Large intestine (tissue), 3 donors: Measurements from ENCODE around the gene ZDHHC1. TPM values are rescaled to one million over a fixed set of nuclear protein-coding genes. Genes with fewer than 3 reads are reported as not detected.
"Not testable (repeated sequence)": the region's sequence is repeated elsewhere in the genome, so short reads cannot be mapped to it uniquely, and the experiment has no call there.

Experiments
- DNase-seq, 2 donors: peaks; one replicate each; pipeline versions ENCODE4 v3.0.0 to v3.0.0-alpha.2; 2013
- H3K27ac ChIP-seq: one replicate; pipeline ENCODE4 v1.5.1; 2013; ENCODE audit warnings: low read length
- H3K27me3 ChIP-seq: 2 replicates; pipeline ENCODE4 v1.6.1; 2013; ENCODE audit warnings: low read length; ENCODE audit not compliant: control insufficient read depth, insufficient read depth
- H3K36me3 ChIP-seq: 2 replicates; pipeline ENCODE4 v1.6.1; 2013; ENCODE audit warnings: low read length; ENCODE audit not compliant: control insufficient read depth, insufficient read depth
- H3K4me1 ChIP-seq: one replicate; pipeline ENCODE4 v1.6.1; 2013; ENCODE audit warnings: low read length; ENCODE audit not compliant: control insufficient read depth, insufficient read depth
- H3K4me3 ChIP-seq: one replicate; pipeline ENCODE4 v1.5.1; 2013; ENCODE audit warnings: low read length
- H3K9me3 ChIP-seq: one replicate; pipeline ENCODE4 v1.6.1; 2013; ENCODE audit warnings: mild to moderate bottlenecking, low read depth, low read length, moderate library complexity; ENCODE audit not compliant: control insufficient read depth
- WGBS: methylation state at CpG from one replicate; pipeline ENCODE4 v1.1.5; 2013; ENCODE audit warnings: low lambda C conversion rate; ENCODE audit not compliant: insufficient coverage; 5-methylcytosine and 5-hydroxymethylcytosine counted together
- polyA plus RNA-seq: library from polyadenylated mRNA; unstranded; fragments of 120-200 nt; gene quantifications from one replicate; pipeline ENCODE4 v1.2.1, GENCODE V29; 2013

The ZDHHC1 gene
- polyA plus RNA-seq, 1 donor, result 6.9 TPM

DNA sequence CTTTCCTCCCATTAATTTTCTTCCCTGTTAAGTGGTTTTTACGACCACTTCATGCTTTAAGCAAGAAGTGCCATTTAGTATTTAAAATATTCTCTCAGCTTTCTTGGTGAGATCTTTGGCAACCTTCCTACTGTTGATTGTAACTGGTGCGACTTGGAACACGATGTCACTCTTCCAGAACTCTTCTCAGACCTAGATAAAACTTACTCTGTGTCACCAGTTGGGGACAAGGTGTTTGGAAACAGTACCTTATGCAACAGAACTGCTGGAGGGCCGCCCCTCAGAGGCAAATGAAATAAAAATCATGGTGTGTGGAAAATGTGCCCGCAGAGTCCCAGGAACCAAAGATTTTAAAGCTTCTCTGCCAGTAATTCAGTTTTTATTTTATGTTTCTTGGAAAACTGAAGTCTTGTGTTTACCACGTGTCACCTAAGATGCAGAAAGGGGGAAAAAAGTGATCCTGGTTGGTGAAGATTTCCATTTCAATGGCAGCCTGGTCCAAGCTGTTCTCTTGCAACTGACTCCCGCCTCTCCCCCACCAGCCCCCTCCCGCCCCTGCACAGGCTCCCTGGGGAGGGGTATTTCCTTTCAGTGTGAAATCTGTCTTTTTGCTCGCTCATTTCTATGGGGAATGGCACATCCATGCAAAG is 7.5 kb upstream of the ZDHHC1 start:
- Histone ChIP-seq H3K27me3 (peaks cover 29% of the 10 kb centered on the region), H3K36me3 (no peaks in the 10 kb centered on the region), H3K4me3 (no peak overlapping the region), H3K4me1 (peaks cover 3% of the 10 kb centered on the region), H3K27ac (no peak overlapping the region), H3K9me3 (no peaks in the 10 kb centered on the region)
- WGBS, result 33% methylated on average over 1 of the region's 9 CpGs
- no peak for DNase-seq

DNA sequence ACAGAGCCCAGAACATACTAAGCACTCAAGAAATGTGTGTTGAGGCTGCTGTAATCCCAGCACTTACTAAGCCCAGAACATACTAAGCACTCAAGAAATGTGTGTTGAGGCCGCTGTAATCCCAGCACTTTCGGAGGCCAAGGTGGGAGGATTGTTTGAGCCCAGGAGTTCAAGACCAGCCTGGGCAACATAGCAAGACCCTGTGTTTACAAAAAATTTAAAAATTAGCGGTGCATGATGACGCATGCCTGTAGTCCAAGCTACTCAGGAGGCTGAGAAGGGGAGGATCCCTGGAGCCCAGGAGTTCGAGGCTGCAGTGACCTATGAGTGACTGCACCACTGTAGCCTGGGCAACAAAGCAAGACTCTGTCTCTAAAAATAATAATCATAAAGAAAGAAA is 6.7 kb upstream of the ZDHHC1 start:
- no peak for DNase-seq
- no peak overlapping the region for H3K27ac ChIP-seq
- H3K4me1 ChIP-seq, result peaks cover under 1% of the 10 kb centered on the region
- WGBS, result no CpG with 5 or more reads among the region's 5 CpGs
- no peak overlapping the region for H3K4me3 ChIP-seq
- peaks cover 25% of the 10 kb centered on the region for H3K27me3 ChIP-seq
- no peaks in the 10 kb centered on the region for H3K9me3 ChIP-seq
- no peaks in the 10 kb centered on the region for H3K36me3 ChIP-seq

DNA sequence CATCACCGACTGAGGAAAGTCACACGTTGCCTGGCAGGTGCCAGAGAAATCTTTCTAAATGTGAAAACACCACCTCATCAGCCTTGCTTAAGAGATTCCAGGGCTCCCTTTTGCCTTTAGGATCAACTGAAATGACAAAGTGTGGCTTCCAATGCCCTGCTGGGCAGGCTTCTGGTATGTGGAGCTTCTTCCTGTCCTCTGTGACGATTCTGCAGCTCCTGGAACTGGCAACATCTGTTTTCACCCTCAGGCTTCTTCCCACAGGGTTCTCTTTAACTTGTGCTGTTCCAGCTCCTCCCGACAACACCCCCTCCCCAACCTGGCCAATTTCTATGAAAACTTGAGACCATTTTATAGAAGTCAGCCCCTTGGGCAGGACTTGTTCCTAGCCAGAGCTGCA is 4.8 kb upstream of the ZDHHC1 start:
- H3K9me3 ChIP-seq, result no peaks in the 10 kb centered on the region
- H3K27me3 ChIP-seq, result peaks cover 24% of the 10 kb centered on the region
- no peak for DNase-seq
- H3K27ac ChIP-seq, result no peak overlapping the region
- H3K4me1 ChIP-seq, result peaks cover 10% of the 10 kb centered on the region
- WGBS, result 89% methylated on average over 1 of the region's 4 CpGs
- no peaks in the 10 kb centered on the region for H3K36me3 ChIP-seq
- H3K4me3 ChIP-seq, result no peak overlapping the region

DNA sequence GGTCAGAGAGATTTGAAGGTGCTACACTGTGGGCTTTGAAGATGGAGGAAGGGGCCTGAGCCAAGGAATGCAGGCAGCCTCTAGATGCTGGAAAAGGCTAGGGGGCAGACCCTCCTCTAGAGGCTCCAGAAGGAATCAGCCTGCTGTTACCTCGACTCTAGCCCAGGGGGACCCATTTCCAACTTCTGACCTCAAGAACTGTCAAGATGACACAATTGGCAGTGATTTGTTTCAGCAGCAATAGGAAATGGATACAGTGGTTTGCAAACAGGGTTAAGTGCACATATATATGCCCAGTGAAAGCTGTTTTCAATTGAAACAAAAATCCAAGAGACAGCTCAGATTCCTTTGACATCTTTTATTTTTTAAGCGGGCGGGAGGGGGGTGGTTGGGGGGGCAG is 3.7 kb upstream of the ZDHHC1 start:
- WGBS, result no CpG with 5 or more reads among the region's 3 CpGs
- no peak overlapping the region for H3K4me3 ChIP-seq
- H3K27ac ChIP-seq, result no peak overlapping the region
- H3K9me3 ChIP-seq, result no peaks in the 10 kb centered on the region
- DNase-seq, result no peak
- H3K36me3 ChIP-seq, result no peaks in the 10 kb centered on the region
- peaks cover 13% of the 10 kb centered on the region for H3K27me3 ChIP-seq
- H3K4me1 ChIP-seq, result peaks cover 13% of the 10 kb centered on the region

DNA sequence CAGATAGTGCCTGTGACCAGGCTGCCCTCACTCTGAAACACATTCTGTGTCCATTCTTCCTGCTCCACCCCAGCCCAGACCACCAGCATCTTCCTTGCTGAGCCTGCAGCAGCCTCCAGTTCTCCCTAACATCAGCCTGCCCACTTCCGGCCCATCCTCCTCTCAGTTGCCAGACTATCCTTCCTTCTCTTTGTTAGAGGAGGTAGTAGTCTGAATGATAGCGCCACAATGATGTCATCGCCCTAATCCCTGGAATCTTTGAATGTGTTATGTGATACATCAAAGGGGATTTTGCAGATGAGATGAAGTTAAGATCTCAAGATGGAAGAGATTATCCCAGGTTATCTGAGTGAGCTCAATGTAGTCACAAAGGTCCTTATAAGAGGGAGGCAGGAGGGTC is 3.2 kb upstream of the ZDHHC1 start:
- Histone ChIP-seq H3K9me3 (no peaks in the 10 kb centered on the region), H3K4me3 (no peak overlapping the region), H3K4me1 (peaks cover 13% of the 10 kb centered on the region), H3K27me3 (peaks cover 9% of the 10 kb centered on the region), H3K36me3 (no peaks in the 10 kb centered on the region), H3K27ac (no peak overlapping the region)
- no peak for DNase-seq
- WGBS, result 100% methylated on average over 2 of the region's 3 CpGs

DNA sequence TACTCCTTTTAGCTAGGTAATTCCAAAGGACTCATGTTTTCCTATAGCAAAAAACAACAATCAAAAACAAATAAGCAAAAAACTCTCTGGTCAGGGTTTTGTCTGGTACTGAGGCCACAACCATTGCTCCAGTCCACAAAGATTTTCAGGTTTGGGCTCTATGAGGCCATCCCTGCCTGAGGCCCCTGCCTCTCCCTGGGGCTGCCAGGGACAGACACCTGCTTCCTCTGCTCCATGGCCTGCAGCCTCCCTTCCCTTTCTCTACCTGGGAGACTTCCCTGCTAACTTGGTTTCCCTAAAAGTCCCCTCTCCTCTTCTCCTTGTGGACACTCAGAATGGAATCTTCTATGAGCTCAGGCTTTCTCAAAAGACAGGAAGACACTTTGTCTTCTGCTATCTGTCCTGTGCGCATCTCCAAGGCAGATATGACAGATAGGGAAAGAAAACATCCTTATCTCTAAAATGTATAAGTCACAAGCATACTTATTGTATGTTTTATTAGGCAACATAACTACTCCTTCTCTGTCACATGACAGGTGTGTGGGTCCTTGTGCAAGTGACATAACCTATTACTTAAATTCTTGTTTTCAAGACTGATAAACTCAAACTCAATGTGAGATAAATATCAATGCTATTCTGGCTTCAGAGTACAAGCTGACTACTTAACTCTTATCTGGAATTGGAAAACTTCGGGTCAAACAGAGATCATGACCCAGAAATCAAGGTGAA is 1.2 kb upstream of the ZDHHC1 start:
- no CpG with 5 or more reads among the region's 2 CpGs for WGBS
- no peaks in the 10 kb centered on the region for H3K36me3 ChIP-seq
- H3K4me3 ChIP-seq, result no peak overlapping the region
- H3K27me3 ChIP-seq, result no peaks in the 10 kb centered on the region
- peaks cover 13% of the 10 kb centered on the region for H3K4me1 ChIP-seq
- H3K27ac ChIP-seq, result peak overlapping the region; percentile 24
- DNase-seq, result peak in 1 of 2 donors; percentile 42
- H3K9me3 ChIP-seq, result no peaks in the 10 kb centered on the region

DNA sequence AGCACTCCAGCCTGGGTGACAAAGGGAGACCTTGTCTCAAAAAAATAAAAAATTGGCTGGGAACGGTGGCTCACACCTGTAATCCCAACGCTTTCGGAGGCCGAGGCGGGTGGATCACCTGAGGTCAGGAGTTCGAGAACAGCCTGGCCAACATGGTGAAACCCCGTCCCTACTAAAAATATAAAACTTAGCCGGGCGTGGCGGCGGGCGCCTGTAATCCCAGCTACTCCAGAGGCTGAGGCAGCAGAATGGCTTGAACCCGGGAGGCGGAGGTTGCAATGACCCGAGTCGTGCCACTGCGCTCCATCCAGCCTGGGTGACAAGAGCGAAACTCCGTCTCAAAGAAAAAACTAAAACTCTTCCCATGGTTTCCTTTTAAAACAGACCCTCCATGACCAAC is 856 bp downstream of the ZDHHC1 start:
- H3K27ac ChIP-seq, result not testable (repeated sequence)
- WGBS, result 100% methylated on average over 6 of the region's 19 CpGs

DNA sequence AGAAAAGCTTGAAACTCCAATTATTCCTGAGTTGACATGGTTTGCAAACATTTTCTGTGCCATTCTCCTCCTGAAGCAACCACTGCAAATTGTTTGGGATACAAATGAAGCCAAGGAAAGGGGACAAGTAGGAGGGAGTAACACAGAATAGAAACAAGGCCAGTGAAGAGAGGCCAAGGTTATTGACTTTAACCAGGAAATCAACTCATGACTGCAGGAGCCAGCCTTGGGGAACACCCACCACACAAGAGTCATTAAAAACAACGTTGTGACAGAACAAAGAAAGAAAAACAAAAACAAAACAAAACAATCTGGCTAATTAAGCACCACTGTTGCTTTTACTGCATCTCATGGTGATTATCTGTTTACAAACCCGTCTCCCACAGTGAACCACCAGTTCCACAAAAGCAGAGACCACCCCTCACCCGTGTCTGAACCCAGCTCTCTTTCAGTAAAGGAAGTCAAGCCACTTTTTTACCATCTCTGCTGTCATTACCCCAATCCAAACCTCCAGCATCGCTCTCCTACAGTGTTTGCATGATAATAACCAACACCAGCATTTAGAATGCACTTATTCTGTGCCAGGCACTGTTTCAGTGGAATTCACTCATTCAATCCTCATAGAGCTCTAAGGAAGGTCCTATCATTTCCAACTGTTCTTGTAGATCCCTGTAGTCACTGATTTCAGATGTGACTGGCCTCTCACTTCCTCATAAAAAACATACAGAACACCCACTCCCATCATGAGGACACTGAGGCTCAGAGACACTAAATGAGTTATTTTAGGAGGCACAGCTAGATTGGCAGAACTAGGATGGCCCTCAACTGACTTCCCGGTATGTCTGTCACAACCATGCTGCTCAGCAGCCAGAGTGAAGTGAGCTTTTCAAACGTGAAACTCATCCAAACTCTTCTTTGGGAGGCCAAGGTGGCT is 2.0 kb downstream of the ZDHHC1 start:
- no peaks in the 10 kb centered on the region for H3K27me3 ChIP-seq
- no peak overlapping the region for H3K27ac ChIP-seq
- no peaks in the 10 kb centered on the region for H3K36me3 ChIP-seq
- H3K9me3 ChIP-seq, result no peaks in the 10 kb centered on the region
- no peak for DNase-seq
- peaks cover 13% of the 10 kb centered on the region for H3K4me1 ChIP-seq
- H3K4me3 ChIP-seq, result no peak overlapping the region
- WGBS, result 80% methylated on average over 3 of the region's 6 CpGs

More for the DNA sequence above, 856 bp downstream of the ZDHHC1 start:
- not testable (repeated sequence) for DNase-seq, H3K9me3 ChIP-seq, H3K36me3 ChIP-seq, H3K27me3 ChIP-seq
- peaks cover 13% of the 10 kb centered on the region for H3K4me1 ChIP-seq
- H3K4me3 ChIP-seq, result peak overlapping the region; percentile 51

DNA sequence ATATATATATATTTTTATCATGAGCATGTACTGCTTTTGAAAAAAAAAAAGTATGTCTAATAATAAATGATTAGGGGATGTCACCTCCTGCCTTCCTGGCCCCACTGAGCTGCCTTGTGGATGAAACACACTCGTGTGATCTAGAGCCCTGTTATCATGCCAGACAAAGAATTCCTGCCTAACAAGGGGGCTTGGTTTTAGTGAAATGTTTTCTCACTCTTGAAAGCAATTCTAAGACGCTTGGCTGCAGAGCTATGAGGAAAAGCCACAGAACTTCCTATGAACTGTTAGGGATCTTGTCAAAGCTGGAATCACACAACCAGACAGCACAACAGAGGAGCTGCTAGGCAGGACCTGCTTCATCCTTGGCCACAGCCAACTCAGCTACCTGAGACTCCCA is 4.0 kb downstream of the ZDHHC1 start:
- Histone ChIP-seq H3K36me3 (no peaks in the 10 kb centered on the region), H3K4me1 (peaks cover 7% of the 10 kb centered on the region), H3K9me3 (no peaks in the 10 kb centered on the region), H3K27ac (no peak overlapping the region), H3K27me3 (no peaks in the 10 kb centered on the region), H3K4me3 (no peak overlapping the region)
- DNase-seq, result no peak
- no CpG with 5 or more reads among the region's 2 CpGs for WGBS

DNA sequence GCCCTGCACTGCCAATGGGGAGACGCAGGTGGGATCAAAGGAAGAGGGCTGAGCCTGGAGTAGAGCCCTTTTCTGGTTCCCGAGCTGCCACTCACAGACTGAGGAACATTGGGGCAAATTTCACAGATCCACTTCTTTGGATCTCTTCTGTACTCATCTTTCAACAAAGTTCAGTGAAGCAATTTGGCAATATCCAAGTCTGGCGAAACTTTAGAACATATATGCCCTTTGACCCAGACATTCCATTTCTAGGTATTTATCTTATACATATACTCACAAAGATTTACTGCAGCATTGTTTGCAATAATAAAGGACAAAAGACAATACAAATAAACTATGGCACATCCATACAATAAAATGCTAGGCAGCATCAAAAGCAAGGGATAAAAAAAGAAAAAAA is 4.9 kb downstream of the ZDHHC1 start:
- Histone ChIP-seq H3K27ac (no peak overlapping the region), H3K9me3 (no peaks in the 10 kb centered on the region), H3K36me3 (no peaks in the 10 kb centered on the region), H3K27me3 (no peaks in the 10 kb centered on the region), H3K4me3 (no peak overlapping the region), H3K4me1 (peaks cover 3% of the 10 kb centered on the region)
- WGBS, result no CpG with 5 or more reads among the region's 3 CpGs
- DNase-seq, result no peak
